NCI-H2227 (cell line): ENCODE data around the gene FEM1B.

Experiments
- DNase-seq: peaks from one replicate; lab custom pipeline; 2025; ENCODE audit not compliant: unreplicated experiment; lab: John Stamatoyannopoulos, UW

The FEM1B gene

GRCh38 chr15:68305420-68305871 lies 27.9 kb downstream of the FEM1B start:
- no peak for DNase-seq

GRCh38 chr15:68307131-68307928 lies 29.8 kb downstream of the FEM1B start:
- DNase-seq: no peak

- no peak for DNase-seq
Observed at GRCh38 chr15:68309024-68309423, 31.5 kb downstream of the FEM1B start.

- DNase-seq: no peak
Observed at GRCh38 chr15:68310178-68310803, 32.7 kb downstream of the FEM1B start.

GRCh38 chr15:68310804-68311463 lies 33.4 kb downstream of the FEM1B start:
- DNase-seq: no peak

- no peak for DNase-seq
Observed at GRCh38 chr15:68311464-68311835, 33.9 kb downstream of the FEM1B start.

GRCh38 chr15:68311859-68312557 lies 34.5 kb downstream of the FEM1B start:
- DNase-seq: no peak

GRCh38 chr15:68312701-68313204 lies 35.2 kb downstream of the FEM1B start:
- no peak for DNase-seq

- no peak for DNase-seq
Observed at GRCh38 chr15:68313501-68314410, 36.2 kb downstream of the FEM1B start.

- no peak for DNase-seq
Observed at GRCh38 chr15:68314563-68314962, 37.0 kb downstream of the FEM1B start.

- no peak for DNase-seq
Observed at GRCh38 chr15:68315035-68315434, 37.5 kb downstream of the FEM1B start.

GRCh38 chr15:68315495-68316031 lies 38.0 kb downstream of the FEM1B start:
- DNase-seq: no peak

GRCh38 chr15:68316061-68316804 lies 38.7 kb downstream of the FEM1B start:
- no peak for DNase-seq

GRCh38 chr15:68317281-68318007 lies 39.9 kb downstream of the FEM1B start:
- DNase-seq: no peak

- DNase-seq: no peak
Observed at GRCh38 chr15:68318008-68318835, 40.7 kb downstream of the FEM1B start.

- no peak for DNase-seq
Observed at GRCh38 chr15:68318931-68319909, 41.7 kb downstream of the FEM1B start.

- no peak for DNase-seq
Observed at GRCh38 chr15:68319997-68320396, 42.5 kb downstream of the FEM1B start.
